ENCODE results near the gene UNC119.

Gene UNC119

DNA sequence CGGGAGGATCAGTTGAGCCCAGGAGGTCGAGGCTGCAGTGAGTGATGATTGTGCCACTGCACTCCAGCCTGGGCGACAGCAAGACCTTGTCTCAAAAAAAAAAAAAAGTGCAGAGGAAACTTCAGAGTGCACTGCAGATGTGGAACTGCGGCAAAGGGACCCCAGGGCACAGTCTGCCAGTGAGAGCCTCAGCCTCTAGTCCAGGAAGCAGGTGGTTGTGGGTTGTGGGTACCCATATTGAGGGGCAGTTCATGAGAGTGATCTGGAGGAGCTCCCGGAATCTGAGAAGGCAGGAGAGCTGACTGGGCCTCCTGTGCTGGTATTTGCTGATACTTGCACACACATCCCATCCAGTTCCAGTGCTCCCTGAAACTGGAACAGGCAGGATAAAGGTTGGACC is 33.2 kb downstream of the UNC119 start:
- no peak for DNase-seq

DNA sequence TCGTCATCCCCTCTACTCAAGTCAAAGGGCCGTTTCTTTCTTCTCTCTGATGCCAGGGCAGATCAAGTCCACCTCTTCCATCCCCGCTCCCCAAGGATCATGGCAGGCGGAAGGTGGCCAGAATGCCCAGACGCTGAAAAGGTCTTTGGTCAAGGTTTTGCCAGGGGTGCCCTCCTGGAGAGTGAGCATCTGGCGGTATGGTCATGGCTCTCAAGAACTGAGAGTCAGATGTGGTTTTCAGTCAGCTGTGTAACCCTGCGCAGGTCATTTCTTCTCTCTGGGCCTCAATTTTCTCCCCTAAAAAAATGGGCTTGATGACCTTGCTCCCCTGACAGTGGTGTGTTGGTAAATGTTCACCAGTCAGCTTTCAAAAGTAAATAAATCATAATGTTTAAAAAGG is 33.8 kb downstream of the UNC119 start:
- DNase-seq, result no peak

- no peak for DNase-seq
These were observed 34.3 kb downstream of the UNC119 start for GRCh38 chr17:28518132-28518531.

DNA sequence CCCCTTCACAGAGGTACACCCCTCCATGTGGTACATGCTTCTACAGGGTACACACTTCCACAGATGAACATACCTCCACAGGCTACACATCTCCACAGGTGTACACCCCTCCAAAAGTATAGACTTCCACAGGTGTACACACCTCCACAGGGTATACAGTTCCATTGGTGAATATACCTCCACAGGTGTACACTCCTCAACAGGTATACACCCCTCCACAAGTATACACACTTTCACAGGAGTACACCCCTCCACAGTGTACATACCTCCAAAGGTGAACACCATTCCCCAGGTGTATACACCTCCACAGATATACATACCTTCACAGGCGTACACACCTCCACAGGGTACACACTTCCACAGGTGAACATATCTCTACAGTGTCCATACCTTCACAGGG is 36.9 kb downstream of the UNC119 start:
- DNase-seq, result no peak

- DNase-seq, result no peak
These were observed 37.8 kb downstream of the UNC119 start for GRCh38 chr17:28514561-28515002.

DNA sequence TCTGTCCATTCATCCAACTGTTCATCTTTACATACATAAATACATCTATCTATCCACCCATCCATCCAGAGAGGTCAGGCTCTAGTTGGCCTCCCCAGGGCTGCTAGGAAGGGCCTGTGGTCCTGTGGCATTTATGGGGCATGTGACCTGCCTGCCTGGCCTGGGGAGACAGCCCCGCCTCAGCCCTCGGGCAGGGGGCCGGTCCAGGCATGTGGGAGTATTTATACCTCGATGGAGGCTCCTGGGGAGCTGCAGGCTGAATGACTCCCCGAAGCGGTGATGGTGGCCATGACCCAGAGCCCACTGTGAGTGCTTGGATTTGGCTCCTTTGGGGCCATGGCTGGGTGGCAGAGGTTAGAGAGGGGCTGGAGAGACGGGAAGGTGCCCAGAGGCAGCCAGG is 38.9 kb downstream of the UNC119 start:
- no peak for DNase-seq

DNA sequence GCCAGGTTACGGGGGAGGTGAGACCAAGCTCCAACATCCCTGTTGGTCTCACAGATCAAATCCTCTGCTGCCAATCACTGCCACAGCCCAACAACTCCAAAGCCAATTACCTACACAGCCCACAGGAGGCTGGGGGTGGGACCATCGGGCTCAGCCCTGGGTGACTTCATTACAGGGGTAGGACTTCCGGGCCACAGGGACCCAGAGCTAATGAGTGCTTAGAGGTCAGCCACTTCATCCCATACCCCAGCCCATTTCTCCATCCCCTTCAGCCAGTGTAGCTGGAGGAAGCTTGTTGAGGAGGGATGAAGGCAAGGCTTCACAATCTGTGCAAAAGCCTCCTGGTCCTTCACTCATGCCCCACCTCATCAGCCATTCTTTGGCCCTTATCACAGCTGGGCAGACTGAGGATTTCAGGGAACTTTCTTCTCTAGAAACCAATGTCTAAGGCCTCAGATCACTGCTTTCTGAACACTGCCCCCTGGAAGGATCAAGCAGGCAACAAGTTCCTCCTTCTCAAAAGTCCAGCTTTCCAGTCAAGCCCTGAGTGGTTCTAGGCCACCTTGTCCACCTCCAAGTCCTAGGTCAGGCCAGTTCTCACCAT is 40.5 kb downstream of the UNC119 start:
- DNase-seq, result no peak

DNA sequence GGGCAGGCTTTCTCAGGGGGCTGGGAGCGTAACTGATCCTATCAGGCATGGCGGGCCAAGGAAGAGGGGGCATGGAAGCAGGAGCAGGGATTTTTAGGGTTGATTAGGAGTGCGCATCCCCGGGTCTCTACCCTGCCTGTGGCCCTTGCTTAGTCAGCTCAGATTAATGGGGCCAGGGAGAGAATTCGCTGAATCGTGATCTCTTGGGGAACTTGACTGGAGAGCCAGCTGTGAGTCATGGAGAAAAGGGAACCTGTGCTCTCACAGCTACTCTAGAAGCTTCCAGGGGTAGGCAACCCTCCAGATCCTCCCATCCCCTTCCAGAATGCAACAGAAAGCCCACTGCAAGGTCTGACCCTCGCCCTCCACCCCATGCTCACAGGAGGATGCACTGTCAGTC is 42.6 kb downstream of the UNC119 start:
- no peak for DNase-seq

GRCh38 chr17:28508211-28508724 is 44.2 kb downstream of the UNC119 start:
- no peak for DNase-seq

DNA sequence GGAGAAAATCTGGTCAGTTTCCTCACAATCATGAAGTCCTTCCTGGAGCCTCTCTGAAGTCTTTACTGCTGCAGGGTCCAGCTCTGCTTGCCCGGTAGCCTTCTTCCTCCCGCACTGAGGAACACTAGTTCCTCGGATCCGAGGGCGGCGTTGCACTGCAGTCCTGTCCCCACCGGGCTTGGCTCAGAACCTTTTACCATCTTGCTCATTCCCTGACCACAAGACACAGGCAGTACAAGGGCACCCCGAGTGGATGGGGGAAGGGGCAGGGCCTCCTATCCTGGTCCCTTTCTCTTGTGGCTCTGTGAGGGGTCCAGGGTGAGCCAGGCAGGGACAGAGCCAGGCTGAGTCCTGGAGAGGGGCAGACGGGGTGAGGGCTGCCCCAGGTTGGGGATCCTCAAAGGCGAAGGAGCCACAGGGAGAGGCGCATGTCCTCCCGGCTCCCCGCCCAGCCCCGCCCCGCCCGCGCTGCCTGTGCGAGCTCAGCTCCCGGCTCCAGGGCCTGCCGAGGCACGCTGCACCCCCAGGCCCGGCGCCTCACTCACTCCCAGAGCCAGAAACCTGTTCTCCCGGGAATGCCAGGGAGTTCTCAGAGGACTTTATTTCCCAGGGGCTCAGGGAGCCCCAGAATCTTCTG is 44.7 kb downstream of the UNC119 start:
- DNase-seq, result no peak

DNA sequence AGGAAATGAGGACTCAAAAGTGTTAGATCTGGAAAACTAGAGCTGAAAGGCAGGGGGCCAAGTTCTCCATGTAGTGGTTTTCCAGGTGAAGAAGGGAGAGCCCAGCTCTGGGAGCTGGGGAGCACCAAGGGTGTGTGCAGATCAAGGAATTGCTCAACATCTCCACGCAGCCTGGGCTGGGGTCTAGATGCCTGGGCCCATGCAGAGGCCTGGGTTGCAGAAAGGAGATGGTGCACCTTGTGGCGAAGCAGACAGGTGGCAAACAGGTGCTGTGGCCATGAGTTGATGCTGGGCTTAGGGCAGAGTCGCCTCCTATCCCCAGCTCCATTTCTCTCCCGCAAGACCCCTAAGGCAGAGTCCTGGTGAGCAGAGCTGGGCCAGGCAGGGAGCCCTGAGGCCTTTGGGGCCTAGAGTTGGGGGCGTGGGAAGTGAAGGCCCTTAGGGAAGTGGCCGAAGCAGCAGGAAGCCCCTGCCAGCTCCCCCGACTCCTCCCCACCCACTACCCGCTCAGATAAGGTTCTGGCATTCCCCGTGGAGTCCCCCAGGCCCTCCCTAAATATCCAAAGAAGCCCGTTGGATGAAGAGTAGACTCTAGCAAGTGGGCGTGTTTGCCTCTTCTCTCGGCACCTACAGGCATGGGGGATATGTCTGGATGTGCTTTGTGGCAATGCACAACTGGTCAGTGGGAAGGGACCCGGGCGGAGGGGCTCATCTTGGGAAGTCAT is 45.5 kb downstream of the UNC119 start:
- DNase-seq, result no peak

GRCh38 chr17:28505986-28506665 is 46.3 kb downstream of the UNC119 start, which contains the start of gene FOXN1:
FOXN1 (plus strand) TSS chr17:28506348; CDS start chr17:28523970, 17,622 bp downstream.
- no peak for DNase-seq

- DNase-seq, result no peak
These were observed 49.0 kb downstream of the UNC119 start for GRCh38 chr17:28503420-28503819.

GRCh38 chr17:28501421-28502284 is 50.8 kb downstream of the UNC119 start:
- DNase-seq, result no peak

GRCh38 chr17:28500712-28501379 is 51.6 kb downstream of the UNC119 start:
- no peak for DNase-seq

DNA sequence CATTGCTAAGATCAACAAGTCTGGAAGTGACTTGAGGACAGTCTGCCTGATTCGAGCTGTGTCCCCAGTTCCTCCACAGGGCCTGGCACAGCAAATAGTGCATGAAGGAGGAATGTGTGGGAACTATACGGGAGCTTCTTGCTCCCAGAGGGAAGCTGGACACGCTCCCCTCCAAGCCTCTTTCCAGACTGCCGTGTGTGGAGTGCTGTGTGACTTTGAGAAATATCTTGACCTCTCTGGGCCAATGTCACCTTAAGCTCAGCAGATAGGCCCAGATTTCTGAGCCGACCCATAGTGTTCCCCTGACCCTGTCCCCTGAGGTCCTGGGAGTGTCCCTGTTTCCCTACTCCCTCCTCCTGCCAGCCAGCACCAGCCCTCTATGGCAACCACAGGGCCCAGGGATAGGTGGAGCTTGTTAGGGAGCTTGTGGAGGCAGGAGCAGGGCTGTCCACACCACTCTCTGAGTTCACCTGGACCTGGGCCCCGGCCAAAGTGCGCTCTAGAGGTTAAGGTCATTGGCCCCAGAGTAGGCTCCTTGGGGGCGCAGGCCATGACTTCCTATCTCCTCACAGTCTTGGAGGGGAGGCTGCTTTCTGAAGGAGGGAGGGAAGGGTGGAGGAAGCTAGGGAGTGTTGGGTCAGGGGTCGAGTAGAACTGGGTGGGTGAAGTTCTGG is 52.6 kb downstream of the UNC119 start:
- DNase-seq, result no peak

- no peak for DNase-seq
These were observed 53.1 kb downstream of the UNC119 start for GRCh38 chr17:28499364-28499664.

DNA sequence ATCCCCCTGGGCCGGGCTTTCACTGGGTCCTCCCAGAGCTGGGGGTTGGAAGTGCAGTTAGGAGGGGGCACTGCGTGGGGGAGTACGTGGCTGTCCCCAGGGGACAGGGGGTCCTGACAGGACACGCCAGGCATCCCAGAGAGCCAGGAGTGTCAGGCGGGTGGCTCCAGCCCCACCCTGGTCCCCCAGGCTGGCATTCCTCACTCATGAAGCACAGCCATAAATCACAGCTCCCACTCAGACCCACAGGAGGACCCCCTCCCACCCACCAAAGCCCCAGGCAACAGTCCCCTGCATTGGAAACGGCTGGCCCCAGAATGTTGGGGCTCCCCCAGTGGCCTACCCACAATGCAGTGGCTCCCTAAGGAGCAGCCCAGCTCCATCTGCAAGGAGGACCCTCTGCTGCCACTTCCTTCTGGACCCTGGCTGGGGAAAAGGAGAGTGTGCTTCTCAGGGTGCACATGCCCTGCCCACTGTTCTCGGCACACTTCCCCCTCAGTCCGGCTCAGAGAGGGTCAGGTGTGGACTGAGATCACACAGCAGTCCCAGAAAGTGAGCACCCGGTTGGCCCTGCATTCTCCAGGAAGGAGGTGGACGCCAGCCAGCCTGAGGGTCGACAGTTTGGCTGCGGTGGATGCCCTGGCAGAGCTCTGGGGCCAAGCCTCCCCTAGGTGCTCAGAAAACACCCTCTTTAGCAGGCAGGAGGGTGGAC is 53.6 kb downstream of the UNC119 start:
- no peak for DNase-seq

GRCh38 chr17:28497931-28498330 is 54.5 kb downstream of the UNC119 start:
- DNase-seq, result no peak
